IMR-90 (cell line): ENCODE data around the gene VSIR. TPM values are rescaled to one million over a fixed set of nuclear protein-coding genes. Genes with fewer than 3 reads are reported as not detected.

ENCODE experiments used
- ATAC-seq: fragments of 200-7000 bp; cut with Tn5 transposase; 2 replicates; pipeline ENCODE4 v1.9.1; 2020; ENCODE audit warnings: low read depth, mild to moderate bottlenecking, moderate library complexity
- BruUV-seq: library from RNA; stranded (reverse); fragments of 400-500 nt; replicated peaks from 2 replicates; lab custom pipeline; 2021; lab: Mats Ljungman, UMichigan
- CTCF ChIA-PET: fragments of 300-600 bp; formaldehyde crosslinking; extraction: SDS; loops from one replicate; lab custom pipeline; 2021; ENCODE audit warnings: antibody characterized with exemption; lab: Yijun Ruan, JAX
- POLR2A ChIA-PET: fragments of 300-600 bp; sonication (Branson Sonifier 250); formaldehyde crosslinking; loops from one replicate; lab custom pipeline; 2022; ENCODE audit warnings: antibody characterized with exemption; ENCODE audit not compliant: unreplicated experiment; lab: Charles Lee
- DNase-seq: peaks from one replicate; pipeline ENCODE4 v3.0.0; 2013
- H2AFZ ChIP-seq: replicated peaks from 2 replicates; pipeline ENCODE3; 2013; ENCODE audit warnings: low read length, mild to moderate bottlenecking; ENCODE audit not compliant: poor library complexity
- H2AK5ac ChIP-seq: 2 replicates; pipeline ENCODE4 v1.6.1; 2013; ENCODE audit warnings: low read depth, low read length, inconsistent platforms
- H2AK9ac ChIP-seq: replicated peaks from 2 replicates; pipeline ENCODE3; 2013; ENCODE audit warnings: mild to moderate bottlenecking, low read depth, low read length, moderate library complexity; ENCODE audit not compliant: poor library complexity
- H2BK120ac ChIP-seq: 2 replicates; pipeline ENCODE4 v1.6.1; 2013; ENCODE audit warnings: low read depth, low read length, inconsistent platforms
- H2BK15ac ChIP-seq: 3 replicates; pipeline ENCODE4 v1.6.1; 2013; ENCODE audit warnings: low read depth, low read length, inconsistent platforms
- H2BK20ac ChIP-seq: 2 replicates; pipeline ENCODE4 v1.6.1; 2013; ENCODE audit warnings: low read depth, mild to moderate bottlenecking, inconsistent platforms, low read length, moderate library complexity
- H2BK5ac ChIP-seq: 2 replicates; pipeline ENCODE4 v1.6.1; 2013; ENCODE audit warnings: mild to moderate bottlenecking, low read depth, low read length, inconsistent platforms; ENCODE audit not compliant: poor library complexity, severe bottlenecking
- H3K14ac ChIP-seq: replicated peaks from 2 replicates; pipeline ENCODE4 v1.6.1; 2013; ENCODE audit warnings: low read depth, low read length, inconsistent platforms
- H3K18ac ChIP-seq: 2 replicates; pipeline ENCODE4 v1.6.1; 2013; ENCODE audit warnings: low read depth, low read length, control low read depth
- H3K23ac ChIP-seq: 2 replicates; pipeline ENCODE4 v1.6.1; 2013; ENCODE audit warnings: low read depth, low read length, inconsistent platforms
- H3K27ac ChIP-seq: 2 replicates; pipeline ENCODE4 v1.5.1; 2013; ENCODE audit warnings: mild to moderate bottlenecking, control low read depth, low read length; ENCODE audit not compliant: insufficient read depth
- H3K27me3 ChIP-seq: 2 replicates; pipeline ENCODE4 v1.6.1; 2013; ENCODE audit warnings: low read length; ENCODE audit not compliant: control insufficient read depth, insufficient read depth
- H3K36me3 ChIP-seq: 2 replicates; pipeline ENCODE4 v1.6.1; 2013; ENCODE audit warnings: low read length, mixed read lengths; ENCODE audit not compliant: control insufficient read depth, insufficient read depth
- H3K4ac ChIP-seq: 2 replicates; pipeline ENCODE4 v1.6.1; 2013; ENCODE audit warnings: low read depth, low read length, inconsistent platforms
- H3K4me1 ChIP-seq: 2 replicates; pipeline ENCODE4 v1.6.1; 2013; ENCODE audit warnings: low read length, mixed read lengths; ENCODE audit not compliant: control insufficient read depth, insufficient read depth
- H3K4me2 ChIP-seq: 2 replicates; pipeline ENCODE4 v1.6.1; 2013; ENCODE audit warnings: low read depth, mild to moderate bottlenecking, control low read depth, low read length, moderate library complexity
- H3K4me3 ChIP-seq: 2 replicates; pipeline ENCODE4 v1.5.1; 2013; ENCODE audit warnings: low read depth, mild to moderate bottlenecking, control low read depth, low read length, moderate library complexity; ENCODE audit not compliant: insufficient read depth
- H3K56ac ChIP-seq: 2 replicates; pipeline ENCODE4 v1.6.1; 2013; ENCODE audit warnings: low read length, inconsistent platforms; ENCODE audit not compliant: insufficient read depth; ENCODE audit errors: extremely low read depth
- H3K79me1 ChIP-seq, 2 experiments: 2 replicates each; pipeline ENCODE4 v1.6.1; 2013; ENCODE audit warnings: low read length in 2 of 2, inconsistent platforms in 1 of 2, low read depth in 1 of 2
- H3K9ac ChIP-seq: 2 replicates; pipeline ENCODE4 v1.6.1; 2013; ENCODE audit warnings: low read depth, low read length, control low read depth
- H3K9me1 ChIP-seq: 2 replicates; pipeline ENCODE4 v1.6.1; 2013; ENCODE audit warnings: low read length, inconsistent platforms; ENCODE audit not compliant: insufficient read depth
- H3K9me3 ChIP-seq: 2 replicates; pipeline ENCODE4 v1.6.1; 2013; ENCODE audit warnings: low read length; ENCODE audit not compliant: control insufficient read depth, insufficient read depth
- H4K20me1 ChIP-seq: 2 replicates; pipeline ENCODE4 v1.6.1; 2013; ENCODE audit warnings: low read length, inconsistent platforms; ENCODE audit not compliant: insufficient read depth
- H4K5ac ChIP-seq: 2 replicates; pipeline ENCODE4 v1.6.1; 2013; ENCODE audit warnings: mild to moderate bottlenecking, low read depth, low read length, control low read depth
- H4K8ac ChIP-seq, 2 experiments: 2 replicates each; pipeline ENCODE4 v1.6.1; 2013; ENCODE audit warnings: low read depth in 2 of 2, low read length in 2 of 2, control low read depth in 1 of 2, inconsistent platforms in 1 of 2
- H4K91ac ChIP-seq: 2 replicates; pipeline ENCODE4 v1.6.1; 2013; ENCODE audit warnings: low read depth, low read length, inconsistent platforms; ENCODE audit not compliant: insufficient read depth
- CEBPB ChIP-seq: IDR thresholded peaks from 2 replicates; pipeline ENCODE4 v1.6.1; 2012; ENCODE audit warnings: low read depth, low read length, improper control_type of control experiment
- MAZ ChIP-seq: IDR thresholded peaks from 2 replicates; pipeline ENCODE4 v1.6.1; 2012; ENCODE audit warnings: low read depth, mild to moderate bottlenecking, low read length, improper control_type of control experiment, moderate library complexity, borderline replicate concordance
- POLR2A ChIP-seq: IDR thresholded peaks from 2 replicates; pipeline ENCODE4 v1.6.1; 2012; ENCODE audit warnings: mild to moderate bottlenecking, low read depth, low read length
- WGBS, 2 experiments: methylation state at CpG; one replicate each; pipeline versions ENCODE4 v1.1.5 to v1.1.7; 2013; ENCODE audit warnings: missing lambda C conversion rate in 2 of 2; ENCODE audit not compliant: insufficient read length in 1 of 2; ENCODE audit errors: extremely low coverage in 2 of 2; 5-methylcytosine and 5-hydroxymethylcytosine counted together
- dilution Hi-C: fragments of 300-500 bp; cut with HindIII; formaldehyde crosslinking; loops from one replicate; pipeline ENCODE4 v1.14.3; 2018; ENCODE audit warnings: low sequenced_read_pairs; ENCODE audit not compliant: unreplicated experiment
- in situ Hi-C: fragments of 300-500 bp; cut with MboI; formaldehyde crosslinking; loops from 3 replicates; pipeline ENCODE4 v1.14.3; 2019; ENCODE audit warnings: low sequenced_read_pairs, inconsistent platforms, mixed read lengths
- intact Hi-C: fragments of 100-400 bp; cut with micrococcal nuclease; formaldehyde crosslinking; loops from 2 replicates; pipeline ENCODE4 v1.10.0; 2022
- polyA plus RNA-seq, 3 experiments: library from polyadenylated mRNA; depleted of rRNA; stranded (reverse); fragments of >200 nt; gene quantifications; 2 replicates each; pipeline ENCODE4 v1.2.3, GENCODE V29; 2012; ENCODE audit warnings: low replicate concordance in 1 of 3
- total RNA-seq: library from RNA; depleted of rRNA; stranded (reverse); fragments of >200 nt; gene quantifications from 2 replicates; pipeline ENCODE4 v1.2.3, GENCODE V29; 2012

The VSIR gene
- total and polyA plus RNA-seq, 2 of the 4 experiments (the other 2 are of a cell fraction), result 5.0 to 23.8 TPM

- POLR2A ChIA-PET, result no interaction called here
Observed at GRCh38 chr10:71727105-71727737, 46.1 kb downstream of the VSIR start.

More at GRCh38 chr10:71727105-71727737, 46.1 kb downstream of the VSIR start:
- BruUV-seq, result no TSS peak
- no peak overlapping the region for H2BK5ac ChIP-seq
- in situ Hi-C loops (no loop called here), dilution Hi-C loops (no loop called here), intact Hi-C loops (no loop called here)
- no peaks in the 10 kb centered on the region for H3K36me3 ChIP-seq
- no peak overlapping the region for H4K8ac ChIP-seq
- H3K4me3 ChIP-seq, result no peak overlapping the region
- H3K4me2 ChIP-seq, result no peak overlapping the region
- H2BK120ac ChIP-seq, result no peak overlapping the region
- H4K5ac ChIP-seq, result no peak overlapping the region; the same call in 1 of the 2 replicates
- no peak for DNase-seq
- no peak overlapping the region for H2BK20ac ChIP-seq
- H4K20me1 ChIP-seq, result no peaks in the 10 kb centered on the region
- H3K27ac ChIP-seq, result peak overlapping the region; percentile 54; the same call in 1 of the 2 replicates
- no peak overlapping the region for H3K56ac ChIP-seq
- CTCF ChIA-PET, result no interaction called here
- TF ChIP-seq POLR2A (no peak), MAZ (no peak), CEBPB (no peak)
- ATAC-seq, result no peak
- no peak overlapping the region for H3K23ac ChIP-seq
- no peak overlapping the region; the same call in 1 of the 2 replicates for H3K18ac ChIP-seq
- no peak overlapping the region for H3K9ac ChIP-seq
- H3K79me1 ChIP-seq, result no peaks in the 10 kb centered on the region
- H3K4ac ChIP-seq, result no peak overlapping the region
- H3K27me3 ChIP-seq, result peaks cover 4% of the 10 kb centered on the region
- peak overlapping the region; percentile 73; the same call in 1 of the 2 replicates for H2AK5ac ChIP-seq
- no peaks in the 10 kb centered on the region; the same call in 1 of the 2 replicates for H3K9me3 ChIP-seq
- H2AFZ ChIP-seq, result no peak overlapping the region
- H2AK9ac ChIP-seq, result no peak overlapping the region
- WGBS, 2 experiments, result no CpG with 5 or more reads among the region's 12 CpGs
- H3K14ac ChIP-seq, result no peak overlapping the region
- H3K9me1 ChIP-seq, result no peaks in the 10 kb centered on the region
- no peak overlapping the region for H2BK15ac ChIP-seq
- peaks cover 9% of the 10 kb centered on the region; the same call in 1 of the 2 replicates for H3K4me1 ChIP-seq
- no peak overlapping the region for H4K91ac ChIP-seq
